HepG2 (cell line): ENCODE results near the gene MAP7D3. TPM values are rescaled to one million over a fixed set of nuclear protein-coding genes. Genes with fewer than 3 reads are reported as not detected.

Source experiments
- ATAC-seq: fragments of 200-7000 bp; cut with Tn5 transposase; 3 replicates; pipeline ENCODE4 v1.9.1; 2020; ENCODE audit warnings: mild to moderate bottlenecking, moderate library complexity
- BruUV-seq: library from RNA; stranded (reverse); fragments of 400-500 nt; replicated peaks from 2 replicates; lab custom pipeline; 2021; lab: Mats Ljungman, UMichigan
- CTCF ChIA-PET: fragments of 300-600 bp; formaldehyde crosslinking; extraction: SDS; loops from one replicate; lab custom pipeline; 2021; ENCODE audit warnings: low total read pairs, inconsistent platforms, low intra/inter-chr PET ratio; lab: Yijun Ruan, JAX
- POLR2A ChIA-PET: fragments of 350-600 bp; sonication (Branson Sonifier 250); formaldehyde crosslinking; loops from one replicate; lab custom pipeline; 2020; ENCODE audit warnings: antibody characterized with exemption, inconsistent platforms; lab: Yijun Ruan, JAX
- DNase-seq: peaks from one replicate; pipeline ENCODE4 v3.0.0-alpha.2; 2015; ENCODE audit warnings: low spot score
- FAIRE-seq: peaks from 3 replicates; lab custom pipeline; 2011; peaks lifted over from hg19 to GRCh38; lab: Jason Lieb, UNC
- H2AFZ ChIP-seq: one replicate; pipeline ENCODE4 v1.6.1; 2011; ENCODE audit warnings: low read length, inconsistent platforms
- H3K27ac ChIP-seq: fragments of 300-600 bp; 3 replicates; pipeline ENCODE4 v1.8.0; 2011; ENCODE audit warnings: mixed run types, mild to moderate bottlenecking, mixed read lengths, low read length, inconsistent platforms; ENCODE audit not compliant: insufficient read depth; ENCODE audit errors: extremely low read length
- H3K27me3 ChIP-seq, 2 experiments: fragments of 200-600 bp in 1 of 2; 2 replicates in 1 of 2; 3 replicates in 1 of 2; pipeline versions ENCODE4 v1.6.0 to v1.8.0; 2011; ENCODE audit warnings: low read length in 2 of 2, mild to moderate bottlenecking in 2 of 2, moderate library complexity in 2 of 2, inconsistent platforms in 1 of 2; ENCODE audit not compliant: insufficient read depth in 2 of 2, control insufficient read depth in 1 of 2
- H3K36me3 ChIP-seq, 2 experiments: fragments of 200-600 bp in 1 of 2; replicated peaks in 1 of 2; 2 replicates in 1 of 2; 3 replicates in 1 of 2; pipeline versions ENCODE4 v1.5.1 to v1.8.0; 2011; ENCODE audit warnings: low read length in 2 of 2, inconsistent platforms in 1 of 2; ENCODE audit not compliant: insufficient read depth in 2 of 2, control insufficient read depth in 1 of 2
- H3K4me1 ChIP-seq: 2 replicates; pipeline ENCODE4 v1.5.1; 2012; ENCODE audit warnings: low read length, inconsistent platforms; ENCODE audit not compliant: insufficient read depth
- H3K4me2 ChIP-seq: 2 replicates; pipeline ENCODE4 v1.6.0; 2011; ENCODE audit warnings: low read depth, low read length, inconsistent platforms
- H3K4me3 ChIP-seq, 3 experiments: fragments of 200-600 bp in 1 of 3; sonication (generic), shearing (Covaris generic) in 1 of 3; replicated peaks in 1 of 3; 2 replicates each; pipeline ENCODE4 v1.5.1; 2011 to 2016; ENCODE audit warnings: low read length in 3 of 3, inconsistent platforms in 2 of 3, low read depth in 2 of 3, mild to moderate bottlenecking in 2 of 3, control low read depth in 1 of 3, mixed read lengths in 1 of 3; ENCODE audit not compliant: insufficient read depth in 1 of 3
- H3K79me2 ChIP-seq: one replicate; pipeline ENCODE4 v1.6.1; 2011; ENCODE audit warnings: low read length, inconsistent platforms; ENCODE audit not compliant: insufficient read depth
- H3K9ac ChIP-seq: 2 replicates; pipeline ENCODE4 v1.6.0; 2011; ENCODE audit warnings: mild to moderate bottlenecking, low read depth, low read length, inconsistent platforms; ENCODE audit not compliant: insufficient read depth
- H3K9me3 ChIP-seq: 2 replicates; pipeline ENCODE4 v1.5.1; 2012; ENCODE audit warnings: mild to moderate bottlenecking, low read length
- H4K20me1 ChIP-seq: 2 replicates; pipeline ENCODE4 v1.6.0; 2011; ENCODE audit warnings: inconsistent platforms, mild to moderate bottlenecking, low read length, moderate library complexity; ENCODE audit not compliant: insufficient read depth
- BRF2 ChIP-seq: sonication (generic); formaldehyde crosslinking; IDR thresholded peaks from 2 replicates; pipeline ENCODE4 v1.8.1; 2022; ENCODE audit warnings: mild to moderate bottlenecking, missing genetic modification reagents
- CENPX ChIP-seq: sonication (generic); formaldehyde crosslinking; IDR thresholded peaks from 2 replicates; pipeline ENCODE4 v1.9.0; 2021; ENCODE audit warnings: mild to moderate bottlenecking, missing genetic modification reagents, moderate library complexity
- HNF1B ChIP-seq: sonication (generic); formaldehyde crosslinking; IDR thresholded peaks from 2 replicates; pipeline ENCODE4 v1.5.1; 2020; ENCODE audit warnings: mild to moderate bottlenecking, moderate library complexity, missing genetic modification reagents
- IKZF5 ChIP-seq: IDR thresholded peaks from 2 replicates; pipeline ENCODE4 v1.6.1; 2018; ENCODE audit warnings: missing genetic modification reagents, mild to moderate bottlenecking, missing compliant biosample characterization
- PITX1 ChIP-seq: sonication (generic); formaldehyde crosslinking; IDR thresholded peaks from 2 replicates; pipeline ENCODE4 v1.5.1; 2020; ENCODE audit warnings: mild to moderate bottlenecking, missing genetic modification reagents
- RXRB ChIP-seq: IDR thresholded peaks from 2 replicates; pipeline ENCODE4 v1.6.1; 2016; ENCODE audit warnings: borderline replicate concordance, missing genetic modification reagents, missing compliant biosample characterization
- SMAD1 ChIP-seq: sonication (generic); formaldehyde crosslinking; IDR thresholded peaks from 2 replicates; pipeline ENCODE4 v1.4.0; 2020; ENCODE audit warnings: missing genetic modification reagents, low read depth, mild to moderate bottlenecking, borderline replicate concordance
- TAF1 ChIP-seq: sonication (generic); formaldehyde crosslinking; IDR thresholded peaks from 2 replicates; pipeline ENCODE4 v1.4.0; 2020; ENCODE audit warnings: missing genetic modification reagents
- ZNF446 ChIP-seq: sonication (generic); formaldehyde crosslinking; IDR thresholded peaks from 2 replicates; pipeline ENCODE4 v1.5.0; 2020; ENCODE audit warnings: mild to moderate bottlenecking, missing genetic modification reagents
- ZNF557 ChIP-seq: sonication (generic); formaldehyde crosslinking; IDR thresholded peaks from 2 replicates; pipeline ENCODE4 v1.4.0; 2020; ENCODE audit warnings: missing genetic modification reagents
- ZNF574 ChIP-seq: sonication (generic); formaldehyde crosslinking; IDR thresholded peaks from 2 replicates; pipeline ENCODE4 v1.4.0; 2020; ENCODE audit warnings: missing genetic modification reagents
- WGBS: methylation state at CpG from one replicate; pipeline ENCODE4 v1.1.6; 2017; ENCODE audit warnings: low lambda C conversion rate; 5-methylcytosine and 5-hydroxymethylcytosine counted together
- in situ Hi-C: cut with HindIII; loops from 2 replicates; pipeline ENCODE4 v1.10.0; 2017; ENCODE audit warnings: low pct_unique_long_range_greater_than_20kb; ENCODE audit not compliant: extremely low pct_ligation_motif_present
- intact Hi-C: fragments of 100-400 bp; cut with micrococcal nuclease; formaldehyde crosslinking; loops from one replicate; pipeline ENCODE4 v1.10.0; 2022; ENCODE audit not compliant: unreplicated experiment
- polyA plus RNA-seq, 8 experiments: library from polyadenylated mRNA; depleted of rRNA in 3 of 8; stranded (reverse) in 7 of 8; unstranded in 1 of 8; fragments of >200 nt; fragmentation: Illumina TruSeq in 4 of 8; extraction: Trizol in 4 of 8; gene quantifications; 2 replicates each; pipeline versions ENCODE4 v1.2.1 to v1.2.3, GENCODE V29; 2011 to 2016; ENCODE audit warnings: low read depth in 4 of 8, missing spikeins in 1 of 8, mixed read lengths in 1 of 8; ENCODE audit not compliant: insufficient read depth in 1 of 8
- total RNA-seq, 5 experiments: library from RNA; depleted of rRNA; stranded (reverse); fragments of >200 nt; fragmentation: Illumina TruSeq; extraction: Trizol; gene quantifications; 2 replicates each; pipeline ENCODE4 v1.2.3, GENCODE V29; 2016; ENCODE audit warnings: low read depth in 1 of 5

Gene MAP7D3
- total and polyA plus RNA-seq, 2 of the 13 experiments (the other 11 are each of a cell fraction or from before 2014, with no cell fraction given): not detected

GRCh38 chrX:136183172-136183571, 68.0 kb downstream of the MAP7D3 start:
- 44% methylated on average over 4 of the region's 4 CpGs for WGBS
- no peaks in the 10 kb centered on the region for H3K79me2 ChIP-seq
- FAIRE-seq (no peak), DNase-seq (no peak), ATAC-seq (no peak)
- H3K9ac ChIP-seq: no peak overlapping the region
- BruUV-seq: no TSS peak
- intact Hi-C loops (no loop called here), in situ Hi-C loops (no loop called here)
- H4K20me1 ChIP-seq: no peaks in the 10 kb centered on the region
- H3K27ac ChIP-seq: no peak overlapping the region
- no peaks in the 10 kb centered on the region for H3K27me3 ChIP-seq
- no peaks in the 10 kb centered on the region for H3K36me3 ChIP-seq
- no peaks in the 10 kb centered on the region for H3K9me3 ChIP-seq
- no peaks in the 10 kb centered on the region for H3K4me1 ChIP-seq
- no peak overlapping the region for H2AFZ ChIP-seq
- CTCF ChIA-PET: no interaction called here
- no peak overlapping the region for H3K4me3 ChIP-seq
- POLR2A ChIA-PET: no interaction called here
- no peak overlapping the region for H3K4me2 ChIP-seq
- no peak for TF ChIP-seq IKZF5
- no peak for TF ChIP-seq TAF1
- TF ChIP-seq ZNF557 (CRISPR knock-in tag): no peak
- TF ChIP-seq HNF1B: no peak
- no peak for TF ChIP-seq BRF2 (CRISPR knock-in tag)
- no peak for TF ChIP-seq ZNF446 (CRISPR knock-in tag)
- TF ChIP-seq SMAD1 (CRISPR knock-in tag): no peak
- no peak for TF ChIP-seq ZNF574 (CRISPR knock-in tag)
- TF ChIP-seq PITX1 (CRISPR knock-in tag): no peak
- no peak for TF ChIP-seq CENPX
- TF ChIP-seq RXRB (CRISPR knock-in tag): no peak
